Tibial artery (tissue), 4 donors: ENCODE measurements around the gene FAM9A.
"Not testable (repeated sequence)": the region's sequence is repeated elsewhere in the genome, so short reads cannot be mapped to it uniquely, and the experiment has no call there.

Experiments used
- DNase-seq, 2 donors: peaks; one replicate each; pipeline ENCODE4 v3.0.0-alpha.2; 2019
- H3K27ac ChIP-seq, 2 donors: fragments of 200-600 bp; sonication (generic) in 1 of 2; 1 replicate in 1 of 2; 2 replicates in 1 of 2; pipeline ENCODE4 v1.5.1; 2018 to 2019; ENCODE audit warnings: mild to moderate bottlenecking in 1 of 2
- H3K27me3 ChIP-seq, 2 donors: fragments of 200-600 bp; sonication (generic) in 1 of 2; one replicate each; pipeline versions ENCODE4 v1.5.1 to v1.6.0; 2016 to 2019
- H3K36me3 ChIP-seq, 3 donors: fragments of 200-600 bp; sonication (generic) in 2 of 3; one replicate each; pipeline ENCODE4 v1.5.1; 2016 to 2019; ENCODE audit warnings: mild to moderate bottlenecking in 2 of 3
- H3K4me1 ChIP-seq, 4 donors: fragments of 200-600 bp; sonication (generic) in 2 of 4; 1 replicate in 3 of 4; 2 replicates in 1 of 4; pipeline ENCODE4 v1.5.1; 2016 to 2019
- H3K4me3 ChIP-seq, 2 donors: fragments of 200-600 bp; sonication (generic) in 1 of 2; 1 replicate in 1 of 2; 2 replicates in 1 of 2; pipeline ENCODE4 v1.5.1; 2018 to 2019; ENCODE audit warnings: mild to moderate bottlenecking in 2 of 2
- H3K9me3 ChIP-seq, 3 donors: fragments of 200-600 bp; sonication (generic) in 1 of 3; one replicate each; pipeline ENCODE4 v1.5.1; 2016 to 2019
- CTCF ChIP-seq, 2 experiments: fragments of 200-600 bp in 1 of 2; fragments of 450-650 bp in 1 of 2; IDR thresholded peaks; one replicate each; pipeline ENCODE4 v1.5.1; 2017 to 2019; ENCODE audit warnings: antibody characterized with exemption in 2 of 2, mild to moderate bottlenecking in 1 of 2, moderate library complexity in 1 of 2
- intact Hi-C: fragments of 100-400 bp; cut with DNase I; formaldehyde crosslinking; loops from one replicate; pipeline ENCODE4 v1.15.0; 2023; ENCODE audit warnings: low total_unique reads

FAM9A gene

GRCh38 chrX:8803326-8803725 is 2.1 kb upstream of the FAM9A start:
- Histone ChIP-seq H3K27ac (no peak overlapping the region), H3K4me1 (no peaks in the 10 kb centered on the region), H3K27me3 (no peaks in the 10 kb centered on the region), H3K4me3 (no peak overlapping the region), H3K9me3 (no peaks in the 10 kb centered on the region), H3K36me3 (no peaks in the 10 kb centered on the region)
- DNase-seq: no peak
- TF ChIP-seq CTCF (IDR thresholded peaks at IDR 0.05): no peak
- intact Hi-C loops: no loop called here

- H3K36me3 ChIP-seq, H3K9me3 ChIP-seq, H3K27ac ChIP-seq, H3K4me1 ChIP-seq, H3K27me3 ChIP-seq, DNase-seq, H3K4me3 ChIP-seq, intact Hi-C loops: not testable (repeated sequence)
These were observed 832 bp downstream of the FAM9A start for GRCh38 chrX:8800351-8800750.

- H3K4me3 ChIP-seq, H3K4me1 ChIP-seq, H3K27me3 ChIP-seq, H3K27ac ChIP-seq, DNase-seq, H3K36me3 ChIP-seq, intact Hi-C loops, H3K9me3 ChIP-seq: not testable (repeated sequence)
These were observed 1.9 kb downstream of the FAM9A start for GRCh38 chrX:8799281-8799680.

GRCh38 chrX:8798702-8799101 is 2.5 kb downstream of the FAM9A start:
- H3K9me3 ChIP-seq, H3K4me3 ChIP-seq, intact Hi-C loops, H3K27me3 ChIP-seq, H3K36me3 ChIP-seq, H3K4me1 ChIP-seq, H3K27ac ChIP-seq, DNase-seq: not testable (repeated sequence)

GRCh38 chrX:8787119-8787518 is 14.1 kb downstream of the FAM9A start:
- intact Hi-C loops, H3K27ac ChIP-seq, H3K27me3 ChIP-seq, H3K36me3 ChIP-seq, H3K9me3 ChIP-seq, H3K4me3 ChIP-seq, DNase-seq, H3K4me1 ChIP-seq: not testable (repeated sequence)

GRCh38 chrX:8784162-8784561 is 17.0 kb downstream of the FAM9A start:
- H3K27ac ChIP-seq: no peak overlapping the region
- no peaks in the 10 kb centered on the region for H3K9me3 ChIP-seq
- no peaks in the 10 kb centered on the region for H3K4me1 ChIP-seq
- H3K27me3 ChIP-seq: no peaks in the 10 kb centered on the region
- no peak overlapping the region for H3K4me3 ChIP-seq
- TF ChIP-seq CTCF (IDR thresholded peaks at IDR 0.05): no peak
- H3K36me3 ChIP-seq: no peaks in the 10 kb centered on the region
- intact Hi-C loops: no loop called here
- DNase-seq: no peak

- Histone ChIP-seq H3K27ac (no peak overlapping the region), H3K4me1 (no peaks in the 10 kb centered on the region), H3K9me3 (no peaks in the 10 kb centered on the region), H3K4me3 (no peak overlapping the region), H3K27me3 (no peaks in the 10 kb centered on the region), H3K36me3 (no peaks in the 10 kb centered on the region)
- no peak for TF ChIP-seq CTCF (IDR thresholded peaks at IDR 0.05)
- intact Hi-C loops: no loop called here
- DNase-seq: no peak
These were observed 17.5 kb downstream of the FAM9A start for GRCh38 chrX:8783714-8784098.

GRCh38 chrX:8783097-8783713 is 18.0 kb downstream of the FAM9A start:
- no peaks in the 10 kb centered on the region for H3K4me1 ChIP-seq
- peak in 1 of 2 experiments; percentile 32 for TF ChIP-seq CTCF (IDR thresholded peaks at IDR 0.05)
- no peak overlapping the region for H3K4me3 ChIP-seq
- no peaks in the 10 kb centered on the region for H3K9me3 ChIP-seq
- intact Hi-C loops: no loop called here
- H3K36me3 ChIP-seq: no peaks in the 10 kb centered on the region
- H3K27me3 ChIP-seq: no peaks in the 10 kb centered on the region
- H3K27ac ChIP-seq: no peak overlapping the region
- DNase-seq: no peak
